GM12878 (cell line): ENCODE measurements around the gene PRDM7. TPM values are rescaled to one million over a fixed set of nuclear protein-coding genes. Genes with fewer than 3 reads are reported as not detected.
A peak's percentile ranks its signal among the peaks of the same experiment; 100 is the strongest.

Source experiments
- ATAC-seq: fragments of 200-7000 bp; cut with Tn5 transposase; 3 replicates; pipeline ENCODE4 v1.9.1; 2020; ENCODE audit warnings: mild to moderate bottlenecking, moderate library complexity
- Bru-seq: library from RNA; stranded (reverse); fragments of 400-500 nt; gene quantifications from one replicate; lab custom pipeline; 2021; lab: Mats Ljungman, UMichigan
- BruChase-seq, 2 experiments: library from RNA; stranded (reverse); fragments of 400-500 nt; gene quantifications; one replicate each; lab custom pipeline; 2021; lab: Mats Ljungman, UMichigan
- BruUV-seq: library from RNA; stranded (reverse); fragments of 400-500 nt; replicated peaks from 2 replicates; lab custom pipeline; 2021; lab: Mats Ljungman, UMichigan
- CTCF ChIA-PET: fragments of 300-600 bp; sonication (Branson Sonifier 250); formaldehyde crosslinking; extraction: SDS; loops from one replicate; lab custom pipeline; 2021; ENCODE audit warnings: inconsistent platforms; lab: Yijun Ruan, JAX
- POLR2A ChIA-PET: fragments of 350-600 bp; formaldehyde crosslinking; extraction: SDS; loops from one replicate; lab custom pipeline; 2021; ENCODE audit warnings: inconsistent platforms; lab: Charles Lee
- RAD21 ChIA-PET: fragments of 300-600 bp; sonication (Branson Sonifier 250); formaldehyde crosslinking; loops from one replicate; lab custom pipeline; 2023; ENCODE audit warnings: antibody characterized with exemption; ENCODE audit not compliant: unreplicated experiment; lab: Charles Lee
- SMC1A ChIA-PET: fragments of 300-600 bp; sonication (Branson Sonifier 250); formaldehyde crosslinking; loops from one replicate; lab custom pipeline; 2023; ENCODE audit not compliant: unreplicated experiment, uncharacterized antibody; lab: Charles Lee
- DNase-seq: peaks from one replicate; pipeline ENCODE4 v3.0.0-alpha.2; 2011; ENCODE audit warnings: low read depth, low spot score
- FAIRE-seq: peaks from 3 replicates; lab custom pipeline; 2011; peaks lifted over from hg19 to GRCh38; lab: Jason Lieb, UNC
- H2AFZ ChIP-seq: 2 replicates; pipeline ENCODE4 v1.6.0; 2011; ENCODE audit warnings: low read depth, low read length, control low read depth; ENCODE audit not compliant: control insufficient read depth
- H3K27ac ChIP-seq: 2 replicates; pipeline ENCODE4 v1.5.1; 2011; ENCODE audit warnings: control low read depth; ENCODE audit not compliant: control insufficient read depth, insufficient read depth
- H3K27me3 ChIP-seq, 2 experiments: replicated peaks in 1 of 2; 2 replicates each; pipeline versions ENCODE4 v1.6.0 to v1.6.1; 2011; ENCODE audit warnings: low read length in 1 of 2; ENCODE audit not compliant: control insufficient read depth in 2 of 2, insufficient read depth in 2 of 2
- H3K36me3 ChIP-seq, 2 experiments: 2 replicates each; pipeline ENCODE4 v1.5.1; 2011; ENCODE audit warnings: low read length in 1 of 2; ENCODE audit not compliant: control insufficient read depth in 2 of 2, insufficient read depth in 2 of 2
- H3K4me1 ChIP-seq: 2 replicates; pipeline ENCODE4 v1.6.1; 2011; ENCODE audit warnings: mild to moderate bottlenecking, low read length, moderate library complexity, mixed read lengths; ENCODE audit not compliant: control insufficient read depth, insufficient read depth
- H3K4me2 ChIP-seq: 2 replicates; pipeline ENCODE4 v1.6.0; 2011; ENCODE audit warnings: control low read depth; ENCODE audit not compliant: control insufficient read depth, insufficient read depth
- H3K4me3 ChIP-seq: fragments of 200-600 bp; sonication (generic); 2 replicates; pipeline ENCODE4 v1.5.1; 2016
- H3K79me2 ChIP-seq: 2 replicates; pipeline ENCODE4 v1.6.0; 2011; ENCODE audit warnings: low read length; ENCODE audit not compliant: control insufficient read depth, insufficient read depth
- H3K9ac ChIP-seq: 2 replicates; pipeline ENCODE4 v1.8.0; 2011; ENCODE audit warnings: low read length, control low read depth, mixed read lengths; ENCODE audit not compliant: control insufficient read depth, insufficient read depth
- H3K9me3 ChIP-seq: replicated peaks from 3 replicates; pipeline ENCODE4 v1.5.1; 2011; ENCODE audit warnings: mild to moderate bottlenecking, low read length; ENCODE audit not compliant: control insufficient read depth, insufficient read depth
- H4K20me1 ChIP-seq: 2 replicates; pipeline ENCODE4 v1.6.0; 2011; ENCODE audit not compliant: control insufficient read depth, insufficient read depth
- BCLAF1 ChIP-seq: fragments of 450-650 bp; IDR thresholded peaks from 2 replicates; pipeline ENCODE4 v1.6.1; 2017; ENCODE audit warnings: antibody characterized with exemption, mild to moderate bottlenecking, moderate library complexity
- CHD2 ChIP-seq: IDR thresholded peaks from 2 replicates; pipeline ENCODE4 v1.6.1; 2011; ENCODE audit warnings: low read depth, low read length, improper control_type of control experiment, borderline replicate concordance
- DPF2 ChIP-seq: fragments of 450-650 bp; IDR thresholded peaks from 2 replicates; pipeline ENCODE4 v1.6.1; 2017; ENCODE audit warnings: mild to moderate bottlenecking
- FOS ChIP-seq: IDR thresholded peaks from 3 replicates; pipeline ENCODE4 v1.6.1; 2011; ENCODE audit warnings: borderline replicate concordance; ENCODE audit not compliant: insufficient read length; ENCODE audit errors: extremely low read depth
- IRF3 ChIP-seq: fragments of 450-650 bp; IDR thresholded peaks from 2 replicates; pipeline ENCODE4 v1.6.1; 2014; ENCODE audit warnings: mild to moderate bottlenecking
- PBX3 ChIP-seq: IDR thresholded peaks from 2 replicates; pipeline ENCODE4 v1.6.1; 2011; ENCODE audit warnings: mild to moderate bottlenecking, low read depth, low read length, moderate library complexity; ENCODE audit not compliant: insufficient replicate concordance
- RELB ChIP-seq: fragments of 450-650 bp; IDR thresholded peaks from 2 replicates; pipeline ENCODE4 v1.6.1; 2017; ENCODE audit warnings: low read depth, mild to moderate bottlenecking, moderate library complexity
- RUNX3 ChIP-seq: IDR thresholded peaks from 2 replicates; pipeline ENCODE4 v1.6.1; 2012; ENCODE audit warnings: low read length, inconsistent platforms
- SRF ChIP-seq, 2 experiments: IDR thresholded peaks; 2 replicates each; pipeline ENCODE4 v1.6.1; 2011; ENCODE audit warnings: low read depth in 2 of 2, low read length in 2 of 2, mild to moderate bottlenecking in 1 of 2, moderate library complexity in 1 of 2
- TARDBP ChIP-seq: IDR thresholded peaks from 2 replicates; pipeline ENCODE4 v1.6.1; 2016; ENCODE audit warnings: borderline replicate concordance
- WGBS: methylation state at CpG from one replicate; pipeline ENCODE4 v1.1.6; 2016; ENCODE audit warnings: low lambda C conversion rate; ENCODE audit not compliant: insufficient replicate concordance, insufficient coverage; ENCODE audit errors: missing lambda C conversion rate; 5-methylcytosine and 5-hydroxymethylcytosine counted together
- in situ Hi-C: fragments of 300-500 bp; cut with MboI; formaldehyde crosslinking; loops from 9 replicates; pipeline ENCODE4 v1.14.3; 2018; ENCODE audit warnings: mixed read lengths
- intact Hi-C: fragments of 100-400 bp; cut with micrococcal nuclease; formaldehyde crosslinking; loops from one replicate; pipeline ENCODE4 v1.14.2; 2022; ENCODE audit not compliant: unreplicated experiment
- long read RNA-seq, 2 experiments: library from polyadenylated mRNA; unstranded; transcript quantifications; one replicate each; pipeline ENCODE4 v2.0.0, GENCODE V29; 2019 to 2020
- polyA minus RNA-seq, 3 experiments: library from RNA; depleted of rRNA, polyadenylated mRNA; stranded (reverse); fragments of >200 nt; gene quantifications; 2 replicates each; pipeline ENCODE4 v1.2.3, GENCODE V29; 2011
- polyA plus RNA-seq, 11 experiments: library from polyadenylated mRNA; depleted of rRNA in 4 of 11; unstranded in 6 of 11; stranded (reverse) in 5 of 11; fragments of >200 nt; fragmentation: Nextera tagmentation in 4 of 11; fragmentation: Illumina TruSeq in 1 of 11; extraction: Ambion mirVana in 4 of 11; extraction: Trizol in 1 of 11; gene quantifications; 1 replicate in 1 of 11; 2 replicates in 10 of 11; pipeline versions ENCODE4 v1.2.1 to v1.2.3, GENCODE V29; 2011 to 2016; ENCODE audit warnings: inconsistent platforms in 2 of 11, missing spikeins in 2 of 11, low read depth in 1 of 11
- total RNA-seq, 4 experiments: library from RNA; depleted of rRNA in 3 of 4; stranded (reverse); fragments of >200 nt in 3 of 4; fragmentation: Illumina TruSeq in 1 of 4; extraction: Trizol in 1 of 4; gene quantifications; 2 replicates each; pipeline versions ENCODE4 v1.2.1 to v1.2.3, GENCODE V29; 2013 to 2021
- TF ChIP-seq, protein P1 (sequence below): fragments of 450-650 bp; IDR thresholded peaks from 2 replicates; pipeline ENCODE4 v1.6.1; 2016; ENCODE audit warnings: mild to moderate bottlenecking

The PRDM7 gene
- total RNA-seq (2013; cell fraction: nucleolus; rRNA removed): not detected in 2 replicates
- not detected in 2 replicates for total RNA-seq (2014; rRNA removed)
- not detected in 2 replicates for total RNA-seq (2014; rRNA removed; fragmentation: Illumina TruSeq; extraction: Trizol)
- total RNA-seq (2021): not detected in 2 replicates
- polyA plus RNA-seq (2011; ENCODE audit: low read depth): not detected
- polyA plus RNA-seq (2011; rRNA removed): not detected in 2 replicates
- not detected in 2 replicates for polyA plus RNA-seq (2011; cell fraction: cytosol; rRNA removed)
- not detected in 2 replicates for polyA plus RNA-seq (2011; cell fraction: nucleus; rRNA removed)
- polyA plus RNA-seq (2012): not detected in 2 replicates
- polyA plus RNA-seq (2014; fragmentation: Illumina TruSeq; extraction: Trizol): not detected in 2 replicates
- polyA plus RNA-seq (2014; fragmentation: Nextera tagmentation; extraction: Ambion mirVana): not detected
- not detected in 2 replicates for polyA plus RNA-seq (2014; rRNA removed)
- polyA plus RNA-seq (2016; fragmentation: Nextera tagmentation; extraction: Ambion mirVana): not detected
- not detected in 2 replicates for polyA minus RNA-seq (2011; rRNA and poly(A)+ RNA removed)
- not detected in 2 replicates for polyA minus RNA-seq (2011; cell fraction: cytosol; rRNA and poly(A)+ RNA removed)
- polyA minus RNA-seq (2011; cell fraction: nucleus; rRNA and poly(A)+ RNA removed): not detected in 2 replicates
- percentile 4 among the genes with signal in this experiment for Bru-seq, nascent RNA
- percentile 5 among the genes with signal in this experiment for BruChase-seq, experiment 1, labeled RNA remaining after a 6-hour chase
- percentile 4 among the genes with signal in this experiment for BruChase-seq, experiment 2, labeled RNA remaining after a 2-hour chase
- long read RNA-seq, experiment 1: 0 reads
- long read RNA-seq, experiment 2: 0 reads

DNA sequence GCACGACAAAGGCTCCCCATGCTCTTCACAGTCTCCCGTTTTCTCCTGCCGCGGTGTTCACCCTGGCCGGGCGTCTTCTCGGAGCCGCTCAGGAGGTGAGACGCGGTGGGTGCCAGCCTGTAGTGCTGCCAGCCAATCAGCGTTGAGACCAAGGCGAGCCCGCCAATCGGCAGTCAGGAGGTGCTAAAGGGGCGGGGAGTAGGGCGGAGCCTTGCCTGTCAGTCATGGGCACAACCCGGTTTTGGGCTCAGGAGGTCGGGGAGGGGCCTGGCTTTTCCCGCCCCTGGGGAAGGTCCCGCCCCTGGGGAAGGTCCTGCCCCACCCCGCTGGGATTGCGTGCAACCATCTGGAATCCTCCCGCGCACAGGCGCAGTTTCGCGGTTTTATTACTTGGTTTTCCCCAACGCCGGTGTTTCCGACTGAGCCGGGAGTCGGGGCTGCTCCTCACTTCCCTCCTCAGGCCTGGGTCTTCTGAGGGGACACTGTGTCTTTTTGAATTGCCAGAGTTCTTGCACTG, at the start of gene PRDM7:
TSS of gene PRDM7 (minus strand) at position 92 of the 517 bp plus-strand sequence. CDS start 1,421 bp downstream, outside the sequence.
- Histone ChIP-seq H3K9me3 (no peaks in the 10 kb centered on the region; the same call in 2 of the 3 replicates), H3K9ac (no peak within 1 kb of the TSS; the same call in 1 of the 2 replicates), H4K20me1 (no peaks in the 10 kb centered on the region), H3K4me1 (peaks cover 5% of the 10 kb centered on the region), H3K36me3 (no peaks in the 10 kb centered on the region), H3K4me2 (peak within 1 kb of the TSS; percentile 86), H3K4me3 (peak within 1 kb of the TSS; percentile 54; the same call in 1 of the 2 replicates), H3K27me3 (no peaks in the 10 kb centered on the region; a peak in 1 of 4 replicates), H3K27ac (no peak within 1 kb of the TSS), H2AFZ (peak within 1 kb of the TSS; percentile 90), H3K79me2 (no peaks in the 10 kb centered on the region)
- no TSS peak for BruUV-seq
- ChIA-PET CTCF (no interaction called here), SMC1A (no interaction called here), POLR2A (no interaction called here), RAD21 (no interaction called here)
- FAIRE-seq (peak; percentile 76), DNase-seq (peak; percentile 79), ATAC-seq (peak; percentile 97)
- in situ Hi-C loops: loop anchor here (5.0 kb wide), 1 partner anchor 35 kb away; no protein-coding TSS in a partner anchor
- WGBS: 2% methylated on average over 31 of the region's 32 CpGs
- intact Hi-C loops: no loop called here
- TF ChIP-seq IRF3 (peak; percentile 60; the same call in 1 of the 2 replicates), TARDBP (no peak), RELB (peak; percentile 22; the same call in 1 of the 2 replicates), CHD2 (peak; percentile 73; the same call in 1 of the 2 replicates), DPF2 (0 out of 2 replicates have a peak, but pooled peaks have one; percentile 45), PBX3 (peak; percentile 96), SRF (IDR thresholded peaks at IDR 0.05; ENCODE audit: low read depth in 2 of 2, low read length in 2 of 2) (0 out of 4 replicates have a peak, but pooled peaks of 1 of the 2 experiments have one; percentile 44), FOS (peak; percentile 62), BCLAF1 (no peak), RUNX3 (peak; percentile 43; the same call in 1 of the 2 replicates)
- TF ChIP-seq, protein P1, sequence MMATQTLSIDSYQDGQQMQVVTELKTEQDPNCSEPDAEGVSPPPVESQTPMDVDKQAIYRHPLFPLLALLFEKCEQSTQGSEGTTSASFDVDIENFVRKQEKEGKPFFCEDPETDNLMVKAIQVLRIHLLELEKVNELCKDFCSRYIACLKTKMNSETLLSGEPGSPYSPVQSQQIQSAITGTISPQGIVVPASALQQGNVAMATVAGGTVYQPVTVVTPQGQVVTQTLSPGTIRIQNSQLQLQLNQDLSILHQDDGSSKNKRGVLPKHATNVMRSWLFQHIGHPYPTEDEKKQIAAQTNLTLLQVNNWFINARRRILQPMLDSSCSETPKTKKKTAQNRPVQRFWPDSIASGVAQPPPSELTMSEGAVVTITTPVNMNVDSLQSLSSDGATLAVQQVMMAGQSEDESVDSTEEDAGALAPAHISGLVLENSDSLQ: peak; percentile 98
